Stimulated activated CD8-positive, alpha-beta memory T cell treated with anti-CD3 and anti-CD28 coated beads, Interleukin-15, amount 100 ng/mL, for 1 hour (primary cell): ENCODE measurements around the gene AMACR.
"Not testable (repeated sequence)": the region's sequence is repeated elsewhere in the genome, so short reads cannot be mapped to it uniquely, and the experiment has no call there.

Experiments used
- DNase-seq: peaks from one replicate; pipeline ENCODE4 v3.0.0-alpha.2; 2020; ENCODE audit warnings: low read depth

Gene AMACR

DNA sequence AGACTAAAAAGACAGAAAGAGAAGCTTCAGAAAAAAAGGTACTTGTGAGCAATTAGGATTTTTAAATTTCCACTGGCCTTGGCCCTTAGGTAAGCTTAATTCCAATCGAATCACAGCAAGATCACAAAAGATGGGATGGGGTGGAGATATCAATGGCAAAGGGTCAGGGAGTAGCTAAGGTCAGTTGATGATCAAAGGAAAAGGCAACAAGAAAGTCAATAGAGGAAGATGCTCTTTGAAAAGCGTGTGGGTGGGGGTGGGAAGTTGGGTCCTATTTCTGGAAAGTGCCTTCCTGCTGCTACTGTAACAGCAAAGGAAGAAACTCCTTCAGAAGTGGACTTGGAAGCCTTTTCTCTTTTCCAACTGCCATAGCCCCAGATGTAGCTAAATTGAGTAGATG, 27.9 kb upstream of the AMACR start:
- DNase-seq: no peak

DNA sequence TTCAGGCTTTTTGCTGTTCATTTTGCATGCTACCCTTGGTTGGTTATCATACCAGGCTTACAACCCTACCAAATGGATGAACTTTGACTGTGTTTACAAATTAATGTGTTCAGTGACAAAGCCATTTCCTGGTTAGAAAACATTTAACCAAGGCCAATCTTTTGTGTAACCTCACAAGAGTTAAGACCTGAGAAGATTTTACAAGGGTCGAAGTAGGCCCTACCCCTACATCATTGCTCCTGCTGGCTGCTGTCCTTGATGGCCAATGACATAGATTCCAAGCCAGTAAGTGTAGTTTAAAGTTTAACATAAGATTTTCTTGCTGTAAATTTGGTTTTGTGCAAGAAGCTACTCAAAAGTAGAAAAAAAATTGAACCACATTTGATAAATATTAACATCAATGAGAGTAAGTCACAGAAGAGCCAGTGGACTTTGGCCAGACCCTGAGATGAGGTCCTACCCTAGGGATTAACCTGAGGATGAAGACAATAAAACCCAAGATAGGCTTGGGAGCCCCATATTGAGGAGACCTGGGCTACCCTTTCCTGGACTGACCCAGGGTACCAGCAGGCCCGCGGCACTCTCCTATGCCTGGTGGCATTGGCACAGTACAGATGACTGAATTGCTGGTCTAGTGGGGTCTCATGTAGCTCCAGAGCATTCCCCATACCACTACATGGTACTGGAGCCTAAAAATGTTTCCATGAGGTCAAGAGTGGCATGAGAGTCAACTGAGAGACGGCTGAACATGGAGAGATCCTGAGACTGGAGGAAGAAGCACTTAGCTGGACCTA, 26.9 kb upstream of the AMACR start:
- DNase-seq: no peak

DNA sequence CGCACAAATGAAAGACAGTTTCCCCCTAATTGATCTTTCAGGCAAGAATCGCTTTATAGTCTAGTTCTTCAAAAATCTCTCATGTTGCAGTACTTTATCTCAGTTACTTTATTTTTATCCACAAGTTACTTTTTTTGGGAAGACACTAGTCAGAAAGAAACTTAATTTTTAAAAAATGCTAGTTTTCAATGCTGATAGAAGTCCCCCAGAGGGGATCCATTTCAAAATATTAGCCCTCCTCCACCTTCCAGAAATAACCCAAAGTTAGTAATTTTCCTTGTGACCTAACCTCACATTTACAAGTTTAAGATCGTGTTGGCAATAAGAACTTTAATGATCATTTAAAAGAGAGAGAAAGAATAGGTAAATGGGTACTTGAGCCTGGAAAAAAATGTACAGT, 24.1 kb upstream of the AMACR start:
- DNase-seq: no peak

DNA sequence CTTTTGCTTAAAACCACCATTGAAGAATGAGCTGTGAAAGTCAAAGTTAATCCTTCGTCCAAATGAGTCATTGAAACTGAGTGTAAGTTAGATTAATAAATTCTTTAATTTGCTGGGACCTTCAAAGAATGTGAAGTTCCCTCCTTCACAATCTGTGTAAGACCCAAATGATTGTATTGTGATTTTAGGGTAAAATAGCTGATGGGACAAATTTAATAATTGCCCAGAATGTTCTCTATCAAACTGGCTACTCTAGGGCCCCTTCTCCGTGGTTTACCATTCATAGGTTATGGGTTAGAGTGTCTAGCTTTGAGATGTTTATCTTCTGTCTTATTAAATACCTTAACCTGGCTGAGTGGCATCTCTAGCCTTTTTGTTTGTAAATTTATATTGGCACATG, 23.3 kb upstream of the AMACR start:
- DNase-seq: no peak

DNA sequence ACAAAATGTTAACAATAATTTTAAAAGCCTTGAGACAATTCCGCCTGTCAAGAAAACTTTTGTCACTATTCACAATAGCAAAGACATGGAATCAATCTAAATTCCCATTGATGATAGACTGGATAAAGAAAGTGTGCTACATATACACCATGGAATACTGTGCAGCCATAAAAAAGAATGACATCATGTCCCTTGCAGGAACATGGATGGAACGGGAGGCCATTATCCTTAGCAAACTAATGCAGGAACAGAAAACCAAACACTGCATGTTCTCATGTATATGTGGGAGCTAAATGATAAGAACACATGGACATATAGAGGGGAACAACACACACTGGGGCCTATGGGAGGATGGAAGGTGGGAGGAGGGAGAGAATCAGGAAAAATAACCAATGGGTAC, 22.7 kb upstream of the AMACR start:
- DNase-seq: not testable (repeated sequence)

DNA sequence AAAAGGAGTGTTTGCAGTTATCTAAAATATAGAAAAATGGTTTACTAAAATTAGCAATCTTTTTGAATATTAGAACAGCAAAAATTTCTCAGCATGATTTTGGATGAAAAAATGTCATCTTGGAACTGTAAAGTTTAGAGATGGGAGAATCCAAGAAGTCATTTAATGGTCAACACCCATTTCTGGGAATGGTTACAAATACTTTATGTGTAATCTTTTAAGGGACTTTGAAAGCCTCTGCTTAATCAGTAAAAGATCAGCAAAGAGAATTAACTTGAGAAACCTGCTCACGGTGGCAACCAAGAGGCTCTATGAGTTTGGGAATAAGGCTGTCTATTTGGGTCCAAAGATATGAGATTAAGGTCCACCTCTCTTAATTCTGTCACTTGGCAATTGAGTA, 22.2 kb upstream of the AMACR start:
- DNase-seq: no peak

DNA sequence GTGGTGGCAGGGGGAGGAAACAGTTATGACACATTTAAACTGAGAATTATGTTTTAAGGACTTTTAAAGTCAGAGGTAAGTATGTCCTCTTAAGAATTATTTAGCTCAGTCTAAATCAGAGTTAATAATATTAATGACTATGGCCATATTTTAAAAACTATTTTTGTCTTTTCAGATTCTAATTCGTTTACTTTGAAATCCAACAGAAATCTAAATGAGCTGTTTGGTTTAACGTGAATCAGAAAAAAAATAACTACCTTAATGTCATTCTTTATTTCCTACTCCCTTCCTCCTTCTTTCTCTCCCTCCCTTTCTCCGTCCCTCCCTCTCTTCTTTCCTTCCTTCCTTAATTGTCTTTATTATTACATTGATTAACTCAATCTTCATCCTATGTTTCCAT, 20.5 kb upstream of the AMACR start:
- no peak for DNase-seq

DNA sequence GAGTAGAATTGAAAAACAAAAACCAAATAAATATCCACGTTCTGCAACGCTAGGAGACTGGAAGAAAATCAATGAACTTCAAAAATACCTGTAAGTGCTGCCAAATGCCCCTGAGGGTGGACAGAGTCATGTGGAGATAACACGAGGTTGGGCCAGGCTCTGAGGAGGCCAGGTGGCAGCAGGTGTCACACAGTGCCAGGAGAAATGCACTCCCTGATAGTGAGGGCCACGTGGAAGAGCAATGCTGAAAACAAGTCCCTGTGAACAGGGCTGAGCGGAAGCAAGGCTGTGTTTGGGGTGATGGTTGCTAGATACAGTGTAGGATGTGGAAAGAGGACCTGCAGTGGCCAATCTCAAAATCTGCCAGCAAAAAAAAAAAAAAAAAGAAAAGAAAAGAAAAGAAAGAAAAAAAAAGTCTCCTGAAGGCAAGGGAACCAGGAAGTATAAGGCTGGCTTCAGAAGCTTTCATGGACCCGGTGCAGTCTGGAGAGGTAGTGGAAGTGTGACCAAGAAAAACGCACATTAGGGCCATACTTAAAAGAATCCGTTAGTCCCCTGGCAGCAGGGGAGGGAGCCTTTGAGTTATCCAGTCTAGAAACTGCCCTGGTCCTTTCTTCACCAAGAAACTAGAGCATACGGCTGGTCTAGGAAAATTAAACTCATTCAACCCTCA, 18.4 kb upstream of the AMACR start:
- DNase-seq: no peak

DNA sequence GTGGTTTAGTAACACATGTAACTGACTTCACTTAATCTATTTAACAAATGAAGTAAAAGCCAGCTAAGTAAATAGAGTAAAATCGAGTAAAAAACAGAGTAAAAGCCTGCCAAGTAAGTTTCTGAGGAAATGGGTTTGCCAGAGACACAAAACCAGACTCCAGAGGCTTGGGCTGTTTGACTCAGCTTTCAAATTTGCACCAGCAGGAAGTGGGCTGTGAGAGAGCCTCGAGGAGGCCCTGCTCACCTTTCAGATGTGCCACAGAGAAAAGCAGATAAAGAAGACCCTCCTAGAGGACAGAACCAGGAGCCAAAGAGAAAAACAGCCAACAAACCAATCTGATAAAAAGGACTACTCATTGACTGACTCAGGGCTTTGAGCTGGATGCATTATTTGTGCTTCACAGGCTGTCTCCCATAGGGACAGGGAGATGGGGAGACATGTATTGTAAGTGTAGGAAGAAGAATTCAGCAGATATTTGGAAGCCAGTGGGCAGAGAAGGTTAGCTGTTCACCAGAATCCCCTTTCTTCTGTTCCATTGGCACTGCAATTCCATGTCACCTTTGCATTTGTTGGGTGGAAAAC, 14.4 kb upstream of the AMACR start:
- DNase-seq: no peak

DNA sequence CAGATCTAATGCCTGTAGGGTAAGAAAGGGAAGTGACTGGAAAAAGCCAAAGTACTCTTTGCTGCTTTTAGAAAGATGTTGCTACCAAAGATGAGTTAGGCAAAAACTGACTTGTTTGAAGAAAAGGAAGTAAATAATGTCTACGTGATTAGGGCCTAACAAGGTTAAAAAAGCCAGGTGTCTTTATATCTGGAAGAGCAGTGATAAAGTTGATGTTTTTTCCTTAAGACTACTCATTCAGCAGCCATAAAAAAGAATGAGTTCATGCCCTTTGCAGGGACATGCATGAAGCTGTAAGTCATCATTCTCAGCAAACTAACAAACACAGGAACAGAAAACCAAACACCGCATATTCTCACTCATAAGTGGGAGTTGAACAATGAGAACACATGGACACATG, 13.5 kb upstream of the AMACR start:
- DNase-seq: no peak

DNA sequence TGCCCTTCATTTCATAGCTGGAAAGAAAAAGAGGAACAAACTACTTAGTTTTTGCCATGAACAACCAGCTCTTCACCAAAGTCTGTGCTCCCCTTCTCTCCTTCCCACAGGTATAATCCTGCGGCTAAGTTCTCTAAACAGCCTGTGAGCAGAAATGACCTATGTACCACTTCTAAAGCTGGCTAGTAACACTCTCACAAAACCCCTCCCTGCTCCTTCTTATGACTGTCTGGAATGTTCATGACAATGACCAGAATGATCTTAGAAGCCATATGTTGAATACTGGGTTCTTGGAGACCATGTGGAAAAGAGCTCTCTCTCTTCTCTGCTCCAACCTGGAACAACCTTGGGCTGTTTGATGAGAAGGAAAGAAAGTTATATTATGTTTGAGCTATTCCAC, 12.9 kb upstream of the AMACR start:
- DNase-seq: no peak

DNA sequence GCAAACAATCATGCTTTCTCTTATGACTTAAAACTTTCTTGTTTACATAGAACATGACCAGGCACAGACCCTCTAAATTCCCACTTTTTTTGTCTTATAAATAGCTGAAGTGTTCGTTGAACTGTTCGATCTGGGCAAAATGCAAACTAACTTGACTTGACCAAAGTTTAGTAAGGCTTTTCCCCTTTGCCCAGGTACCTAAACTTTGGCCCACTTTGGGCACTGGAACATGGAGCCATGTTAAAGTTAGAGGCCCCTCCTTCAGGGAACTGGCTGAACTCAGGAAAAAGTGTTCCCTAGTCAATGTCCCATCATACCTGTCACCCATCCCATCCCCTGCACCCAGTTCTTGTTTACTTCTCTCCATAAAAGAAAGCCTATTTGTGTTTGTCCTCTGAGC, 9.4 kb upstream of the AMACR start:
- no peak for DNase-seq

DNA sequence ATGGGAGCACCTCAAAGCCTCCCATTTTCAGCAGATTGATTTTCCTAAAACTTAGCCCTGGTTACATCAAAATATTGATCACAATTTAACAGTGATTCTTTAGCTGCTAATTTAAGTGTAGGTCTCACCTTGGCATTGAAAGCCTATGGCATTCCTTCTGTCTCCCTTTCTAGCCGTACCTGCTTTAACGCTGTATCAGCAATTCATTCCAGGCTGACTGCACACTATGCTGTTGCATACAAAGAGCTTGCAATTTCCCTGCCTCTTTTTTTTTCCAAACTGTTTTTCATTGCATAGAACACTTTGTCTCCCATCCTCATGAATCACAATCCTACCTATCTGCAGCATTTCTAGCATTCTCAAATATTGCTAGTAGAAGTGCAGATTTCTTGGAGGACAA, 8.9 kb upstream of the AMACR start:
- DNase-seq: no peak

DNA sequence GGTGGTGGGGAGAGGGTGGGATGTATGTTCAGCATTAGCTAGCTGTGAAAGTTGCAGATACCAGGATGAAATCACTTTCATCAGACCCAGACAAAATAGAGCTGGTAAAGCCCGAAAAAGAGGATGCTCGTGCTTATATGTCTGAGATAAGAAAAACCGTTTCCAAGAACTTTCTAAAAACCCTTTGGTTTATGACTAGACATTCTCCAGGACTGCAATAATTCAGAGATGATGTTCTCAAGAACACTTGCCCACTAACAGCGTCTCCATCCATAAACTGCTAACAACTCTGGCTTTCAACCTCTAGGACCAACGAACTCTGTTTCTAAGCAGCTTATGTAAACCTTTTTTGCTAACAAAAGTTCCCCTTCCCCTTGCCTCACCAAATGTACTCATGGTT, 8.4 kb upstream of the AMACR start:
- DNase-seq: no peak

DNA sequence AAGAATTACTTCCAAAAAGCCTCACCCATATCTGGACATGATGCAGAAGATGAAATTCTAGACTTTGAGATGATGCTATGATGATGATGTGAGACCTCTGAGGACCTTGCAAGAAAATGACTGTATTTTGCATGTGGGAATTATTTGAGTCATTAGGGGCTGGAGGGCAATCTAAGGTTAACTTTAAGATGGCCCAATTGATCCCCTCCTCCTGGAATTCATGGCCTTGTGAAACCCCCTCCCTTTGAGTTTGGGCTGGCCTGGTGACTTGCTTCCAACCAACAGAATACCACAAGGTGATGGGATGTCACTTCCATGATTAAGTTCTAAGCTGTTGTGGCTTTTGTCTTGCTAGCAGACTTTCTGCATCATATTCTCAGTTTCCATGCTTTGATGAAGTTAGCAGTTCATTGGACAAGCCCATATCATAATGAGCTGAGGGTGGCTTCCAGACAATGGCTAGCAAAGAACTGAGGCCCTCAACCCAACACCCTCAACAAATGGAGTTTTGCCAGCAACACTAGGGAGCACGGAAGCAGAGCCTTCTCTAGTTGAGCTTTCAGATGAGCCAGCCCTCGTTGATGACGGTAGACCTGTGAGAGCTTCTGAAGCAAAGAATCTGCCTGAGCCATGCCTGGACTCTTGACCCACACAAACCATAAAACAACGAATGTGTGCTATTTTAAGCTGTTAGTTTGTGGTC, 7.4 kb upstream of the AMACR start:
- no peak for DNase-seq

DNA sequence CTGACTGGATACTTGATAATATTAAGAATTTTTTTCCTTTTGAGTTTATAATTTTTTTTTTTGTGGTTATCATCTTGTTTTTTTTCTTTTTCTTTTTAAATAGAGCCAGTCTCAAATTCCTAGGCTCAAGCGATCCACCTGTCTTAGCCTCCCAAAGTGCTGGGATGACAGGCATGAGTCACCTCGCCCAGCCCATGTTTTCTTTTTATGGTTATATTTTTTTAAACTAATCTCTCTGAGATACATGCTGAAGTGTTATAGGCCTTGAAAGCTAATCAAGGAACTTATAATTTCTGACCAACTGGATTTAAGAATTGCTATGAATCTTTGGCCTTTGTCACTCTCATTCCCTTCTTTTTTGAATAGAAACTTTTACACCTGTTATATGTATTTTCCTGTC, 6.8 kb upstream of the AMACR start:
- no peak for DNase-seq

DNA sequence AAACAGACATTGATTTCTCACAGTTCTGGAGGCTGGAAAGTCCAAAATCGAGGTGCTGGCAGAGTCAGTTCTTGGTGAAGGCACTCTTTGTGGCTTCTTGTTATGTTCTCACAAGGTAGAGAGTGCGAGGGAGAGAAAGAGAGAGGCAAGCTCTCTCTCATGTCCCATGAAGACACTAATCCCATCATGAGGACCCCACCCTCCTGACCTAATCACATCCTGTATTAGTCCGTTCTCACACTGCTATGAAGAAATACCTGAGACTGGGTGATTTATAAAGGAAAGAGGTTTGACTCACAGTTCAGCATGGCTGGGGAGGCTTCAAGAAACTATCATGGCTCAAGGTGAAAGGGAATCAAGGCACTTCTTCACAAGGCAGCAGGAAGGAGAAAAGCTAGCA, 5.7 kb upstream of the AMACR start:
- no peak for DNase-seq

DNA sequence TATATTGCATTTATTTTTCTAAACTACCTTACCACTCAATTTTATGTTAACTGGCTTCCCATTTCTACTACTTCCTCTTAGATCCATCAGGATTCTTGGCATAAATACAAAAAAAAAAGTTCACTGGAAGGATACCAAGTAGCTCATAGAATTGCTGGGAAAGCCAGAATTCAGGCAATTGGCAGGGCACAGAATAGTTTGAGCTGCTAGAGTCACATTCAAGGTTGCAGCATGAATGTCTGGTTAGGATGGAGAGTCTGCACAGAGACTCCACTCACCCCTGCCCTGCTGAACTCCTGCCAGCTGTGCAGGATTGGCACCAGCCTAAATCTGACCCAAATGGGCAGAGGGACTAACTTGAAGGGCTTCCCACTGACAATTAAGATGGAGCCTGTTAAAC, 4.9 kb upstream of the AMACR start:
- no peak for DNase-seq

DNA sequence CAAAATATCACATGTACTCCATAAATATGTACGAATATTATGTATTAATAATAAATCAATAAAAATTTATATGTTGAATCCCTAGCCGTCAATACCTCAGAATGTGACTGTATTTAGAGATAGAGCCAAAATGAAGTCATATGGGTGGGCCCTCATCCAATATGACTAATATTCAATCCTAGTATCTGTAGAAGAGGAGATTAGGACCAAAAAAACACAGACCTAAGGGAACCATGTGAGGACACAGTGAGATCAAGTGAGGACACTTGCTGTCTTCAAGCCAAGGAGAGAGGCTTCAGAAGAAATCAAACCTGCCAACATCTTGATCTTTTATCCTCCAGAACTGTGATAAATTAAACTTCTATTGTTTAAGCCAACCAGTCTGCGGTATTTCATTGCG, 3.7 kb upstream of the AMACR start:
- no peak for DNase-seq

DNA sequence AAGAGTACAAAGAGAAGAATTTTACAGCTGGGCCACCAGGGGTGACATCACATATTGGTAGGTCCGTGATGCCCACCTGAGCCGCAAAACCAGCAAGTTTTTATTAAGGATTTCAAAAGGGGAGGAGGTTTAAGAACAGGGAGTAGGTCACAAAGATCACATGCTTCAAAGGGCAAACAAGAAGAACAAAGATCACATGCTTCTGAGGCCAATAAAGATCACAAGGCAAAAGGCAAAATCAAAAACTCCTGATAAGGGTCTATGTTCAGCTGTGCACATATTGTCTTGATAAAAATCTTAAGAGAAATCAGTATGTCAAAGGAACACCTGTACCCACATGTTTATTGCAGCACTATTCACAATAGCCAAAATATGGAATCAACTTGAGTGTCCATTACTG, 2.3 kb upstream of the AMACR start:
- not testable (repeated sequence) for DNase-seq

DNA sequence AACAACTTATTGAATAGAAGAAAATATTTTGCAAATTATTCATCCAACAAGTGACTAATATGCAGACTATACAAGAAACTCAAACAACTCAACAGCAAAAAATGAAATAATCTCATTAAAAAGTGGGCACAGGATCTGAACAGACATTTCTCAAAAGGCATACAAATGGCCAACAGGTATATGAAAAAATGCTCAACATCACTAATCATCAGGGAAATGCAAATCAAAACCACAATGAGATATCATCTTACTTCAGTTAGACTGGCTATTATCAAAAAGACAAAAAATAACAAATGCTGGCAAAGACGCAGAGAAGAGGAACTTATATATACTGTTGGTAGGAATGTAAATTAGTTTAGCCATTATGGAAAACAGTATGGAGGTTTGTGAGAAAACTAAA, 1.8 kb upstream of the AMACR start:
- no peak for DNase-seq

DNA sequence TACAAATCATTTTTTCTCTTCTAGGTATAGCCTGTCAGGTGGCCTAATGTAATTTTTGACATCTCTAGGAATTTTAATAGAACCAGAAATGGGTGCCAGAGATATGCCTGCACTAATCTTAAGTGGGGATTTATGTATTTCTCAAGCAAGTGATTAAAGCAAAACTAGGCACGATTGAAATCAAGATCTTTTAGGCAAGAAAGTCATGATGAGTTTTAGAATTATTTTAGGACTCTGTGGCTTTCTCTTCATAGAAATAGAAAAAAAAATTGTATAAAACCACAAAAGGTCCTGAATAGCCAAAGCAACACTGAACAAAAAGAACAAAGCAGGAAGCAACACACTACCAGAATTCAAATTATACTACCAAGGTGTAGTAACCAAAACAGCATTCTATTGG, 952 bp upstream of the AMACR start:
- DNase-seq: no peak

DNA sequence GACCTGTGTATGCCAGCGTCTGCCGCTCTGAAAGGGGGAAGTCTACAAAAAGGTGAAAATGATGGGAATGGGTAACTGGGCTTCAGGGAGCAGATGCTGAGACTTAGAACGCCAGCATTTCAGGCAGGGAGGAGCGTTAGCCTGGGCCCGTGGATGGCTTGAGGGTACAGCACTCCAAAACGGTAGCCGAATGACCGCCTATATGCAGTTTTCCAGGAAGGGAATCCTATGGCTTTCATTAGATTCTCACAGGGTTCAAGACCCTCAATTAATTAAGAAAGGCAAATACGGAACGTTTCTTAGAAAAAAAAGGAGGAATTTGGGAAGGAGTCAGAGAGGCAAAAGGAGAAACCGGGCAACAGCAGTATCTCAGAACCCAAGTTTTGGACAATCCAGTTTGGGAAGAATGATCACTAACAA, 639 bp downstream of the AMACR start:
- DNase-seq: no peak
